ENCODE data around the gene MMGT1. TPM values are rescaled to one million over a fixed set of nuclear protein-coding genes. Genes with fewer than 3 reads are reported as not detected.

The MMGT1 gene
- total RNA-seq, 1 experiment from 2014 or later, result 22.6 TPM

GRCh38 chrX:135988245-135988644, 14.5 kb upstream of the MMGT1 start:
- H2BK20ac ChIP-seq (ENCODE audit: low read depth, low read length, poor library complexity, severe bottlenecking), result no peak overlapping the region
- no peak overlapping the region for H4K5ac ChIP-seq (ENCODE audit: insufficient read length, low read depth, low read length)
- TF ChIP-seq, protein P1, sequence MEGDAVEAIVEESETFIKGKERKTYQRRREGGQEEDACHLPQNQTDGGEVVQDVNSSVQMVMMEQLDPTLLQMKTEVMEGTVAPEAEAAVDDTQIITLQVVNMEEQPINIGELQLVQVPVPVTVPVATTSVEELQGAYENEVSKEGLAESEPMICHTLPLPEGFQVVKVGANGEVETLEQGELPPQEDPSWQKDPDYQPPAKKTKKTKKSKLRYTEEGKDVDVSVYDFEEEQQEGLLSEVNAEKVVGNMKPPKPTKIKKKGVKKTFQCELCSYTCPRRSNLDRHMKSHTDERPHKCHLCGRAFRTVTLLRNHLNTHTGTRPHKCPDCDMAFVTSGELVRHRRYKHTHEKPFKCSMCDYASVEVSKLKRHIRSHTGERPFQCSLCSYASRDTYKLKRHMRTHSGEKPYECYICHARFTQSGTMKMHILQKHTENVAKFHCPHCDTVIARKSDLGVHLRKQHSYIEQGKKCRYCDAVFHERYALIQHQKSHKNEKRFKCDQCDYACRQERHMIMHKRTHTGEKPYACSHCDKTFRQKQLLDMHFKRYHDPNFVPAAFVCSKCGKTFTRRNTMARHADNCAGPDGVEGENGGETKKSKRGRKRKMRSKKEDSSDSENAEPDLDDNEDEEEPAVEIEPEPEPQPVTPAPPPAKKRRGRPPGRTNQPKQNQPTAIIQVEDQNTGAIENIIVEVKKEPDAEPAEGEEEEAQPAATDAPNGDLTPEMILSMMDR (conservative IDR thresholded peaks at IDR 0.05), result no peak
- no peak overlapping the region for H2BK15ac ChIP-seq (ENCODE audit: low read depth, low read length)
- no peaks in the 10 kb centered on the region for H4K20me1 ChIP-seq (ENCODE audit: control insufficient read depth, insufficient read depth, insufficient read length)
- H2BK120ac ChIP-seq (ENCODE audit: low read depth, low read length, poor library complexity, severe bottlenecking), result no peak overlapping the region
- H4K91ac ChIP-seq (ENCODE audit: insufficient read length, low read depth, low read length), result no peak overlapping the region
- H3K79me2 ChIP-seq (ENCODE audit: insufficient read depth, low read length), result peaks cover 2% of the 10 kb centered on the region; the same call in 1 of the 2 replicates
- H2BK5ac ChIP-seq (ENCODE audit: insufficient read length, low read length), result no peak overlapping the region
- H3K9me3 Mint-ChIP-seq, result peaks cover 57 to 73% of the 10 kb centered on the region in 2 experiments
- H2AK5ac ChIP-seq (ENCODE audit: insufficient read length, low read length), result no peak overlapping the region
- no peak overlapping the region for H3K4ac ChIP-seq (ENCODE audit: low read depth, low read length)
- no peak overlapping the region for H2BK12ac ChIP-seq (ENCODE audit: insufficient read length, low read depth, low read length)
- no peak overlapping the region for H3K9ac ChIP-seq (ENCODE audit: extremely low read depth, insufficient read length, low read length)
- no peaks in the 10 kb centered on the region for H3K4me1 ChIP-seq (ENCODE audit: insufficient read depth, low read length)
- H3K4me2 ChIP-seq (ENCODE audit: insufficient read depth, insufficient read length, low read length), result no peak overlapping the region
- DNase-seq, result no peak
- no peak overlapping the region for H3T11ph ChIP-seq (ENCODE audit: low read length)
- no peaks in the 10 kb centered on the region for H3K27me3 ChIP-seq (ENCODE audit: insufficient read depth, low read length)
- H3K9me3 ChIP-seq (ENCODE audit: control insufficient read depth, low read depth, low read length), result peaks cover 45% of the 10 kb centered on the region
- no peak overlapping the region for H3K4me3 Mint-ChIP-seq
- no peak overlapping the region for H3K23ac ChIP-seq (ENCODE audit: insufficient read length, low read depth, low read length)
- no peaks in the 10 kb centered on the region for H3K79me1 ChIP-seq (ENCODE audit: insufficient read depth, low read depth, low read length, poor library complexity, severe bottlenecking)
- H3K18ac ChIP-seq (ENCODE audit: insufficient read length, low read depth, low read length), result no peak overlapping the region
- H3K27me3 Mint-ChIP-seq (ENCODE audit: low read depth), result no peaks in the 10 kb centered on the region; the same call in 1 of the 2 replicates
- H3K56ac ChIP-seq (ENCODE audit: insufficient read length, low read depth, low read length), result no peak overlapping the region
- H3K36me3 Mint-ChIP-seq (ENCODE audit: insufficient read depth in 1 of 3, low read depth in 3 of 3), result peaks cover 3 to 14% (median 13%) of the 10 kb centered on the region in 3 experiments; a peak in 6 of 7 replicates
- no peak overlapping the region for H3K14ac ChIP-seq (ENCODE audit: insufficient read depth, low read length)
- no peak overlapping the region for H3K27ac Mint-ChIP-seq
- H4K8ac ChIP-seq (replicated peaks; ENCODE audit: insufficient read length, low read depth, low read length), result no peak overlapping the region
- H2AFZ ChIP-seq (ENCODE audit: low read length), result no peak overlapping the region
- no peaks in the 10 kb centered on the region for H3K23me2 ChIP-seq (ENCODE audit: insufficient read length, low read depth, low read length, poor library complexity, severe bottlenecking)
- peaks cover 15 to 17% of the 10 kb centered on the region in 2 experiments for H3K4me1 Mint-ChIP-seq
- H3K27ac ChIP-seq (ENCODE audit: insufficient read length, low read depth, low read length), result no peak overlapping the region
- WGBS (ENCODE audit: extremely low coverage, insufficient read length, low lambda C conversion rate), result no CpG with 5 or more reads among the region's 4 CpGs

Data from H9 (cell line).